Hematopoietic multipotent progenitor cell treated with erythropoietin and hydrocortisone succinate and interleukin-3 and kit ligand, for 6 days (in vitro differentiated cells): Measurements from ENCODE around the gene MYBPC3.

ENCODE experiments used
- DNase-seq: peaks from one replicate; pipeline ENCODE4 v3.0.0-alpha.2; 2015

MYBPC3 gene

DNA sequence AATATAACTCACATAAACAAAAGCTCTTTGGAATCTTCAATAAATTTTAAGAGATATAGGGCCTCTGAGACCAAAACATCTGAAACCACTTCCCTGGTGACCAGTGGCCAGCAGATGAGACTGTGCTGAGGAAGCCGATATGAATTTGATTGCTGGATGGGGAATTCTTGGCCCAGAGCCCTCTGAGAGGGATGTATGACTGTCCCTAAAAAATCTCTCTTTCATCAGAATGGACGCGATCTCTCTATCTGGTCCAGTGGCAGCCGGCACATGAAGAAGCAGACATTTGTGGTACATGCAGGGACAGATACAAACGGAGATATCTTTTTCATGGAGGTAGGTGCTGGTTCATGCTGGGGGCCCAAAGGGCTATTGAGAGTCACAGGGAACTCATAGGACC is 37.5 kb downstream of the MYBPC3 start:
- DNase-seq = no peak

- DNase-seq = no peak
These were observed 44.3 kb downstream of the MYBPC3 start for GRCh38 chr11:47308050-47308823.

DNA sequence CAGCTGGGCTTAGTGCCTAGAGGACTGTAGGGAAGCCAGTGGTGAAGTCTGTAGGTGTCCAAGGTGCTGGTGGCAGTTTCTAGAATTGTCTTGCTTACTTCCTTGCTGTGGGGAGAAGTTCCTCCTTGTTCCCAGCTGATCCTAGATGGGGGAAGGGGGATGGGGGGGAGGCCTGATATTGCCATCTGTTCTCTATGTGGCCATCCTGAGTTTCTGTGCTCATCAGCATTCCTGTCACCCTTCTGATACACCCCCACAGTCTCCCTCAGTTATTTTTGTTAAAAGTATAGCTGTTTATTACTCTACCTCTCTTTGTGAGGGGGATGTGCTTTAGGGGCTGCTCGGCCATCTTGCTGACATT is 46.0 kb downstream of the MYBPC3 start:
- no peak for DNase-seq

DNA sequence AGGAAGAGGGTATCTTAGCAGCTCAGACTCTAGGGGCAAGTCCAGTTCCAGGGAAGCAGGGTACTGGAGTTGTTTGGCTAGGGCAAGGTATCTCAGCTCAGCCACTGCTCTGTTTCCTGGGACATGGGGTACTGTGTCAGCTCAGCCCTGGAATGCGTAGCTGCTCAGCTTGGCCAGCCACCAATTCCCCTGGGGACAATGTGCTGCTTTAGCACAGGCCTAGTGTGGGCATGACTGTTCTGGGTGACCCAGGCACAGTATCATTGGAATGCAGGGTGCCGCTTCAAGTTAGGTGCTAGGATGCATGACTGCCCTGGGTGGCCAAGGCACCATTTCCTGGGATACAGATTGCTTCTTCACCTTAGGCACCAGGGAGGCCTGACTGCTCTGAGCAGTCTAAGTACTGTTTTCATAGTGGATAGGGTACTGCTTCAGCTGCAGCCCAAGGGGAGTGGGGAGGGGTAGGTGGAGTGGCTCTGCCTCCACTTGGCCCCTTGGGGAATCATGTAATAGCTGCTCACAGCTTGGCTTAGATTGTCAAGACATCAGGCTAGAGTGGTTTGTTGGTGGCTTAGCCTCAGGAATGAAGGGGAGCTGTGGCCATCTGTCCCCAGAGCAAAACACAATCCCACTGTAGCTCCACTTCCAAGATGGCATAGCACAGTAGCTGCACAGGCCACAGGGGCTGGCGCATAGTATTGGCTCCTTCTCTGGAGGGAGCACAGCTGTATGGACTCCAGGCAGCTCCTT is 46.6 kb downstream of the MYBPC3 start:
- no peak for DNase-seq

GRCh38 chr11:47302853-47303252 is 49.6 kb downstream of the MYBPC3 start:
- no peak for DNase-seq

DNA sequence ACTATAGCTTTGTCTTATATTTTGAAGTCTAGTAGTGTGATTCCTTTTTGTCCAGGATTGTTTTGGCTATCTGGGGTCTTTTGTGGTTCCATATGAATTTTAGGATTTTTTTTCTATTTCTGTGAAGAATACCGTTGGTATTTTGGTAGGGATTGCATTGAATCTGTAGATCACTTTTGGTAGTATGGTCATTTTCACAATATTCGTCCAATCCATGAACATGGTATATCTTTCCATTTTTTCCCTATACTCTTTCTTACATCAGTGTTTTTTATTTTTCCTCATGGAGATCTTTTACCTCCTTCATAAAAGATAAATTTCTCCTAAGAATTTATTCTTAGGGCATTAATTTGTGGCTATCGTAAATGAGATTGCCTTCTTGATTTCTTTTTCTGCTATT is 53.4 kb downstream of the MYBPC3 start:
- no peak for DNase-seq

GRCh38 chr11:47296045-47296444 is 56.5 kb downstream of the MYBPC3 start:
- DNase-seq = no peak

GRCh38 chr11:47295385-47295784 is 57.1 kb downstream of the MYBPC3 start:
- no peak for DNase-seq

DNA sequence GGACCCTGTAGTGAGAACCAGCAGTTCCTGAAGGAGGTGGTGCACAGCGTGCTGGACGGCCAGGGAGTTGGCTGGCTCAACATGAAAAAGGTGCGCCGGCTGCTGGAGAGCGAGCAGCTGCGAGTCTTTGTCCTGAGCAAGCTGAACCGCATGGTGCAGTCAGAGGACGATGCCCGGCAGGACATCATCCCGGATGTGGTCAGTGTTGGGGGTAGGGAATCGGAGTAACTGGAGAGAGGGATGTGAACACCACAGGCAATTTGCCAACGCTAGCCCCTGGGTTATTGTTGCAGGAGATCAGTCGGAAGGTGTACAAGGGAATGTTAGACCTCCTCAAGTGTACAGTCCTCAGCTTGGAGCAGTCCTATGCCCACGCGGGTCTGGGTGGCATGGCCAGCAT is 62.6 kb downstream of the MYBPC3 start:
- no peak for DNase-seq

DNA sequence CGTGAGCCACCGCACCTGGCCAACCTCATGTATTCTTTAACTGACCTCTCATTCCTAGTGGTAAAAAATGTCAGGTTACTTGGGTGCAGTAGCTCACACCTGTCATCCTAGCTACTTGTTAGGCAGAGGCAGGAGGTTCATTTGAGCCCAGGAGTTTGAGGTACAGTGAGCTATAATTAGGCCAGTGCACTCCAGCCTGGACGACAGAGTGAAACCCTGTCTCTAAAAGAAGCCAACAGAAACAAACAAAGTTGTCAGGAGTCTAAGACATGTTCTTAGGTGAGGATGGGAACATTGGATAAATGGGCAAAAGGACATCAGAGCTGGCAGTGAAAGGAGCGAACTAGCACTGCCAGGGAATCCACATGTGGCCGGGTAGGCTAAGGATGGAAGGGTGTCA is 64.4 kb downstream of the MYBPC3 start:
- DNase-seq = no peak

- DNase-seq = no peak
These were observed 66.3 kb downstream of the MYBPC3 start for GRCh38 chr11:47285969-47286770.

GRCh38 chr11:47284151-47284550 is 68.4 kb downstream of the MYBPC3 start:
- no peak for DNase-seq

GRCh38 chr11:47282462-47282861 is 70.0 kb downstream of the MYBPC3 start:
- no peak for DNase-seq
